ENCODE data around the gene CYP26B1.

The CYP26B1 gene

DNA sequence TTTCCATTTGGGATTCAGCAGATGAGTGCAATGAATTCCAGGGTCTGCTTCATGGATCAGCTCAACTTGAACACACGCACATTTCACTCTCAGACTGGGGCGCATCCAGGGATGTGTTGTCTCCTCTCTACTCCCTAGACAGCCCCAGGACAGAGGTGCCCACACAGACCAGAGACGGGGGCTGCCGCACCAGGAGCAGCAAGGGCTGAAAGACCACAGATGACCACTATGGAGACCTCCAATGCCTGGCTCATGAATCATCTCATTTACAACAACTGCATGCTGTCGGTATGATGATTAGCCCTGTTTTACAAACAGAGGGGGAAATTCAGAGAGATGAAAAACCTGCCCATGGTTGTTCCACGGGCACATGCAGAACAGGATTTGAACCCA lies 63.1 kb downstream of the CYP26B1 start:
- H2AK5ac ChIP-seq (ENCODE audit: low read depth, low read length): no peak overlapping the region
- peaks cover 0 to 5% of the 10 kb centered on the region in 2 donors for H3K9me3 ChIP-seq (replicated peaks in 1 of 2; ENCODE audit: control insufficient read depth in 2 of 2, insufficient read depth in 1 of 2, low read depth in 1 of 2, low read length in 2 of 2)
- no peak overlapping the region for H4K91ac ChIP-seq (ENCODE audit: low read depth, low read length, poor library complexity)
- H3K36me3 ChIP-seq (replicated peaks in 1 of 2; ENCODE audit: control insufficient read depth in 2 of 2, insufficient read depth in 2 of 2, low read length in 2 of 2): no peaks in the 10 kb centered on the region
- no peak overlapping the region for H2BK5ac ChIP-seq (ENCODE audit: low read length)
- H3K14ac ChIP-seq (ENCODE audit: low read length): no peak overlapping the region
- no peak for DNase-seq (ENCODE audit: low spot score)
- H3K4ac ChIP-seq (ENCODE audit: low read length): no peak overlapping the region
- H4K8ac ChIP-seq (ENCODE audit: low read depth, low read length): no peak overlapping the region
- WGBS, 2 donors (ENCODE audit: extremely low coverage in 2 of 2, insufficient read length in 2 of 2, insufficient replicate concordance in 1 of 2): no CpG with 5 or more reads among the region's 6 CpGs
- no peaks in the 10 kb centered on the region for H3K27me3 ChIP-seq (ENCODE audit: control insufficient read depth in 3 of 3, insufficient read depth in 3 of 3, low read depth in 1 of 3, low read length in 3 of 3)
- no peak overlapping the region for H2AFZ ChIP-seq (ENCODE audit: low read length)
- no peak overlapping the region for H2BK120ac ChIP-seq (ENCODE audit: low read depth, low read length)
- H2BK12ac ChIP-seq (ENCODE audit: low read length): no peak overlapping the region
- H3K27ac ChIP-seq (replicated peaks; ENCODE audit: low read length): no peak overlapping the region
- H2BK15ac ChIP-seq (ENCODE audit: low read length): no peak overlapping the region
- peaks cover 5% of the 10 kb centered on the region for H3K79me1 ChIP-seq (ENCODE audit: low read depth, low read length)
- no peak overlapping the region for H3K4me3 ChIP-seq (ENCODE audit: low read length in 2 of 2)
- no peak overlapping the region for H3K9ac ChIP-seq (ENCODE audit: low read depth, low read length, poor library complexity)
- H3K23ac ChIP-seq (ENCODE audit: low read depth, low read length, poor library complexity): no peak overlapping the region
- peaks cover 0 to 4% of the 10 kb centered on the region in 2 donors for H3K4me1 ChIP-seq (ENCODE audit: control insufficient read depth in 2 of 2, insufficient read depth in 1 of 2, low read depth in 1 of 2, low read length in 2 of 2)
- no peak overlapping the region for H3K18ac ChIP-seq (ENCODE audit: low read length)
- H3K4me2 ChIP-seq (ENCODE audit: insufficient read depth, low read length, poor library complexity, severe bottlenecking): no peak overlapping the region

DNA sequence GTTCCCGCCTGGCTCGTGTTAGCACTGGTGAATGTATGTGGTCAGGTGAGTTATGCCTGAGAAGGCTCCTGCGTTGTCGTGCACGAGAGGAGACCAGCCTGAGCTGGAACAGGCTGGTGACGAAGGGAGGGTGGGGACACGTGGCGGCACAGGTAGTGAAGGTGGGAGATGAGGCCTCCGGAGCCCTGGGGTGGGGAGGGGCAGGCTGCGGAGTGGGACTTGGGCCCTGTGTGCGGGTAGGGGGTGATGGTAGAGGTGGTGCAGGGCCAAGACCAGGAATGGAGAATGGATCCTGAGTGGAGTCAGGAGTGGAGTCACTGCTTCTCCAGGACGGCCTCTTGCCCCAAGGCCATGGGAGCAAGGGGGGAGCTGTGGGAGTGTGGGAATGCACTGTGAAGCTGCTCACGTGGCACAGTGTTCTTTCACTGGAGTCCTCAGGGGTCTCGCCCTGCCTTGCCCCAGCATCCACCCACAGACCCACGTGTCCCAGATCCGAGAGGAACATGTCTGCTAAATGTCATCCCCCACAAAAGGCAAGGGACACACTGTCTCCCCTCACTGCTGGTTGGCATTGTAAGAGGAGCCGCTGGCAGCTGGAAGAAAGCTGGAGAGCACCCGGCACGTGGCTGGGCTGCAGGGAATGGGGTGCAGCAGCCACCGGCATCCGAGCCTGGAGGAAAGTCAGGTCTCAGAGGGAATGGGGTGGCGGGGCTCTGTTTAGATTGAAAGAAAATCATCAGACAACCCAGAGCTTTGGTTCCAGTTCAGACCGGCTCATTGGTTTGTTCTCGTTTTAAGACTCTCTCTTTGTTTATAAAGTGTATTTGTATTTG lies 63.7 kb downstream of the CYP26B1 start:
- Histone ChIP-seq H3K4me3 (ENCODE audit: low read length in 2 of 2) (no peak overlapping the region), H3K9me3 (replicated peaks in 1 of 2; ENCODE audit: control insufficient read depth in 2 of 2, insufficient read depth in 1 of 2, low read depth in 1 of 2, low read length in 2 of 2) (peaks cover 0 to 5% of the 10 kb centered on the region in 2 donors), H3K27ac (replicated peaks; ENCODE audit: low read length) (no peak overlapping the region), H2BK12ac (ENCODE audit: low read length) (peak overlapping the region; percentile 30), H4K8ac (ENCODE audit: low read depth, low read length) (no peak overlapping the region), H3K4ac (ENCODE audit: low read length) (no peak overlapping the region), H2AK5ac (ENCODE audit: low read depth, low read length) (peak overlapping the region; percentile 61), H2BK120ac (ENCODE audit: low read depth, low read length) (no peak overlapping the region), H2BK15ac (ENCODE audit: low read length) (no peak overlapping the region), H3K14ac (ENCODE audit: low read length) (no peak overlapping the region), H3K9ac (ENCODE audit: low read depth, low read length, poor library complexity) (no peak overlapping the region), H4K91ac (ENCODE audit: low read depth, low read length, poor library complexity) (no peak overlapping the region), H3K79me1 (ENCODE audit: low read depth, low read length) (peaks cover 5% of the 10 kb centered on the region), H3K36me3 (replicated peaks in 1 of 2; ENCODE audit: control insufficient read depth in 2 of 2, insufficient read depth in 2 of 2, low read length in 2 of 2) (no peaks in the 10 kb centered on the region), H2AFZ (ENCODE audit: low read length) (no peak overlapping the region), H2BK5ac (ENCODE audit: low read length) (peak overlapping the region; percentile 78), H3K27me3 (ENCODE audit: control insufficient read depth in 3 of 3, insufficient read depth in 3 of 3, low read depth in 1 of 3, low read length in 3 of 3) (no peaks in the 10 kb centered on the region), H3K4me1 (ENCODE audit: control insufficient read depth in 2 of 2, insufficient read depth in 1 of 2, low read depth in 1 of 2, low read length in 2 of 2) (peaks cover 0 to 4% of the 10 kb centered on the region in 2 donors), H3K4me2 (ENCODE audit: insufficient read depth, low read length, poor library complexity, severe bottlenecking) (no peak overlapping the region), H3K23ac (ENCODE audit: low read depth, low read length, poor library complexity) (peak overlapping the region; percentile 45), H3K18ac (ENCODE audit: low read length) (peak overlapping the region; percentile 52)
- DNase-seq (ENCODE audit: low spot score): no peak
- WGBS, 2 donors (ENCODE audit: extremely low coverage in 2 of 2, insufficient read length in 2 of 2, insufficient replicate concordance in 1 of 2): no CpG with 5 or more reads among the region's 24 CpGs

DNA sequence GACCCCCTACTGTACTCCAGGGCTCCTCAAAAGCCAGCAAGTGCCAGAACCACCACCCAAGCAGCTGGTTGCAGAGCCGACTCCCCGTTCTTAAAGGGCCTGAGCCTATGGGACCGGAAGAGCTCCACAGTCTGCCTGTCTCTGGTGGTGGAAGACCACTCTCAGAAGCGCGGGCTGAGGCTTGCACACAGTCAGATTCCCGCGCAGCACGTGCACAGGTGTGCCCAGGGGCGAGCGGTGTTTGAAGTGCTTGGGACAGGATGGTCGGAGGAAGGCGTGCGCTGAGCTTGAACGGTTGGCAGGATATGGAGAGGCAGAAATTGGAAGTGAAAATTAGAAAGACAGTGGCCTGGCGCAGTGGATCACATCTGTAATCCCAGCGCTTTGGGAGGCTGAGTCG lies 64.8 kb downstream of the CYP26B1 start:
- H2AFZ ChIP-seq (ENCODE audit: low read length): no peak overlapping the region
- WGBS, 2 donors (ENCODE audit: extremely low coverage in 2 of 2, insufficient read length in 2 of 2, insufficient replicate concordance in 1 of 2): no CpG with 5 or more reads among the region's 17 CpGs
- peaks cover 5% of the 10 kb centered on the region for H3K79me1 ChIP-seq (ENCODE audit: low read depth, low read length)
- H3K9me3 ChIP-seq (replicated peaks in 1 of 2; ENCODE audit: control insufficient read depth in 2 of 2, insufficient read depth in 1 of 2, low read depth in 1 of 2, low read length in 2 of 2): peaks cover 0 to 5% of the 10 kb centered on the region in 2 donors
- no peak overlapping the region for H3K23ac ChIP-seq (ENCODE audit: low read depth, low read length, poor library complexity)
- DNase-seq (ENCODE audit: low spot score): no peak
- no peaks in the 10 kb centered on the region for H3K27me3 ChIP-seq (ENCODE audit: control insufficient read depth in 3 of 3, insufficient read depth in 3 of 3, low read depth in 1 of 3, low read length in 3 of 3)
- peak overlapping the region; percentile 83 for H2AK5ac ChIP-seq (ENCODE audit: low read depth, low read length)
- no peak overlapping the region for H3K4me3 ChIP-seq (ENCODE audit: low read length in 2 of 2)
- H3K14ac ChIP-seq (ENCODE audit: low read length): peak overlapping the region; percentile 71
- H3K4me2 ChIP-seq (ENCODE audit: insufficient read depth, low read length, poor library complexity, severe bottlenecking): no peak overlapping the region
- H4K8ac ChIP-seq (ENCODE audit: low read depth, low read length): no peak overlapping the region
- H2BK120ac ChIP-seq (ENCODE audit: low read depth, low read length): no peak overlapping the region
- H2BK15ac ChIP-seq (ENCODE audit: low read length): no peak overlapping the region
- H3K36me3 ChIP-seq (replicated peaks in 1 of 2; ENCODE audit: control insufficient read depth in 2 of 2, insufficient read depth in 2 of 2, low read length in 2 of 2): no peaks in the 10 kb centered on the region
- H3K4me1 ChIP-seq (ENCODE audit: control insufficient read depth in 2 of 2, insufficient read depth in 1 of 2, low read depth in 1 of 2, low read length in 2 of 2): peaks cover 0 to 4% of the 10 kb centered on the region in 2 donors
- H3K27ac ChIP-seq (replicated peaks; ENCODE audit: low read length): no peak overlapping the region
- no peak overlapping the region for H2BK5ac ChIP-seq (ENCODE audit: low read length)
- H3K18ac ChIP-seq (ENCODE audit: low read length): no peak overlapping the region
- no peak overlapping the region for H4K91ac ChIP-seq (ENCODE audit: low read depth, low read length, poor library complexity)
- H2BK12ac ChIP-seq (ENCODE audit: low read length): no peak overlapping the region
- no peak overlapping the region for H3K4ac ChIP-seq (ENCODE audit: low read length)
- no peak overlapping the region for H3K9ac ChIP-seq (ENCODE audit: low read depth, low read length, poor library complexity)

DNA sequence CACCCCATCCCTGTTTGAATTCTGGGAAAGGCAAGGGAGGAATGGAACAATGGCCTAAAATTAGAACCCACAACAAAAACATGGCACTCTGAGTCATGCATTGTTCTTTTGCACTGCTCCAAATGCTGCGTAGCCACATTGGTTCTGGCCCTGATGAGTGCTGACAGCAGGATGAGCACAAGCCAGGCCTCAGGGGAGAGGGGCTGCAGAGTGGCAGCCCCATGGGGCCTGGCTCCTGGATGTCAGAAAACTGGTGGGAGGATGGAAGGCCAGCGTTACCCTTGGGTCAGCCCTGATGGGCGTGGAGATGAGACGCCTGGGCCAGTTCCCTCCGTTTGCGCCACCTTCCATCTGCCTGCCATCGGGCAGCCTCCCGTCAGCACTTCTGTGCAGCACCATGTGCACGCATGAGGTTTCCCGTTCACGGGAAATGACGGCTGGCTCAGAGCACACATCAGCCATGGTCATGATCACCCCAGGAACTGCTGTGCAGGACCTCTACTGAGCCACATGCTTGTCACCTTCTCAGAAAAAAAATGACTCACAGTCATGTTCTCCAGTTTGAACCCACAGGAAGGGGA lies 65.6 kb downstream of the CYP26B1 start:
- Histone ChIP-seq H3K4ac (ENCODE audit: low read length) (no peak overlapping the region), H2BK120ac (ENCODE audit: low read depth, low read length) (no peak overlapping the region), H2BK12ac (ENCODE audit: low read length) (no peak overlapping the region), H2AK5ac (ENCODE audit: low read depth, low read length) (no peak overlapping the region), H2AFZ (ENCODE audit: low read length) (no peak overlapping the region), H3K14ac (ENCODE audit: low read length) (no peak overlapping the region), H3K27ac (replicated peaks; ENCODE audit: low read length) (no peak overlapping the region), H3K9ac (ENCODE audit: low read depth, low read length, poor library complexity) (peak overlapping the region; percentile 44), H3K4me1 (ENCODE audit: control insufficient read depth in 2 of 2, insufficient read depth in 1 of 2, low read depth in 1 of 2, low read length in 2 of 2) (peaks cover 0 to 4% of the 10 kb centered on the region in 2 donors), H3K36me3 (replicated peaks in 1 of 2; ENCODE audit: control insufficient read depth in 2 of 2, insufficient read depth in 2 of 2, low read length in 2 of 2) (no peaks in the 10 kb centered on the region), H4K91ac (ENCODE audit: low read depth, low read length, poor library complexity) (peak overlapping the region; percentile 30), H3K4me2 (ENCODE audit: insufficient read depth, low read length, poor library complexity, severe bottlenecking) (no peak overlapping the region), H3K4me3 (ENCODE audit: low read length in 2 of 2) (no peak overlapping the region), H4K8ac (ENCODE audit: low read depth, low read length) (no peak overlapping the region), H2BK15ac (ENCODE audit: low read length) (no peak overlapping the region), H3K18ac (ENCODE audit: low read length) (peak overlapping the region; percentile 83), H3K79me1 (ENCODE audit: low read depth, low read length) (peaks cover 5% of the 10 kb centered on the region), H3K27me3 (ENCODE audit: control insufficient read depth in 3 of 3, insufficient read depth in 3 of 3, low read depth in 1 of 3, low read length in 3 of 3) (no peaks in the 10 kb centered on the region), H2BK5ac (ENCODE audit: low read length) (no peak overlapping the region), H3K23ac (ENCODE audit: low read depth, low read length, poor library complexity) (peak overlapping the region; percentile 31), H3K9me3 (replicated peaks in 1 of 2; ENCODE audit: control insufficient read depth in 2 of 2, insufficient read depth in 1 of 2, low read depth in 1 of 2, low read length in 2 of 2) (peaks cover 0 to 5% of the 10 kb centered on the region in 2 donors)
- DNase-seq (ENCODE audit: low spot score): no peak
- no CpG with 5 or more reads among the region's 12 CpGs for WGBS, 2 donors (ENCODE audit: extremely low coverage in 2 of 2, insufficient read length in 2 of 2, insufficient replicate concordance in 1 of 2)
